RCC 7860 (cell line): ENCODE data around the gene TNFRSF12A.
"Not testable (repeated sequence)": the region's sequence is repeated elsewhere in the genome, so short reads cannot be mapped to it uniquely, and the experiment has no call there.

Source experiments
- DNase-seq: peaks from one replicate; pipeline ENCODE4 v3.0.0-alpha.2; 2015; ENCODE audit warnings: low spot score
- FAIRE-seq: peaks from 2 replicates; lab custom pipeline; 2012; peaks lifted over from hg19 to GRCh38; lab: Jason Lieb, UNC

The TNFRSF12A gene

GRCh38 chr16:3045758-3046640 lies 25.8 kb downstream of the TNFRSF12A start, which contains the start of gene MMP25:
MMP25 (plus strand) TSS chr16:3046561; CDS start chr16:3046918, 357 bp downstream.
- DNase-seq (no peak), FAIRE-seq (no peak)

GRCh38 chr16:3046641-3047386 lies 26.6 kb downstream of the TNFRSF12A start:
- DNase-seq (no peak), FAIRE-seq (no peak)

- DNase-seq (no peak), FAIRE-seq (no peak)
Measured at GRCh38 chr16:3047387-3047720, 27.2 kb downstream of the TNFRSF12A start.

GRCh38 chr16:3049921-3050481 lies 29.8 kb downstream of the TNFRSF12A start:
- DNase-seq = no peak
- FAIRE-seq = no peak

- DNase-seq (no peak), FAIRE-seq (no peak)
Measured at GRCh38 chr16:3050487-3050886, 30.3 kb downstream of the TNFRSF12A start.

- no peak for FAIRE-seq
- DNase-seq = no peak
Measured at GRCh38 chr16:3051009-3051408, 30.8 kb downstream of the TNFRSF12A start.

GRCh38 chr16:3051494-3051893 lies 31.3 kb downstream of the TNFRSF12A start:
- no peak for FAIRE-seq
- DNase-seq = no peak

- not testable (repeated sequence) for FAIRE-seq
Measured at GRCh38 chr16:3052571-3053329, 32.6 kb downstream of the TNFRSF12A start.

GRCh38 chr16:3053330-3053710 lies 33.2 kb downstream of the TNFRSF12A start:
- DNase-seq, FAIRE-seq: not testable (repeated sequence)

More at GRCh38 chr16:3052571-3053329, 32.6 kb downstream of the TNFRSF12A start:
- DNase-seq = not testable (repeated sequence)

GRCh38 chr16:3054965-3055733 lies 35.0 kb downstream of the TNFRSF12A start:
- no peak for DNase-seq
- FAIRE-seq = no peak

GRCh38 chr16:3055734-3056115 lies 35.6 kb downstream of the TNFRSF12A start:
- not testable (repeated sequence) for FAIRE-seq, DNase-seq

- FAIRE-seq (no peak), DNase-seq (no peak)
Measured at GRCh38 chr16:3056336-3057180, 36.4 kb downstream of the TNFRSF12A start.

- FAIRE-seq = no peak
- DNase-seq = no peak
Measured at GRCh38 chr16:3057181-3058138, 37.3 kb downstream of the TNFRSF12A start.

GRCh38 chr16:3058139-3059030 lies 38.2 kb downstream of the TNFRSF12A start:
- FAIRE-seq = no peak

GRCh38 chr16:3059041-3059722 lies 39.0 kb downstream of the TNFRSF12A start:
- DNase-seq (peak; percentile 82), FAIRE-seq (no peak)

More at GRCh38 chr16:3058139-3059030, 38.2 kb downstream of the TNFRSF12A start:
- peak; percentile 15 for DNase-seq

GRCh38 chr16:3059723-3060242 lies 39.6 kb downstream of the TNFRSF12A start:
- DNase-seq (no peak), FAIRE-seq (no peak)
